A549 (cell line): ENCODE measurements around the gene SYS1. TPM values are rescaled to one million over a fixed set of nuclear protein-coding genes. Genes with fewer than 3 reads are reported as not detected.

Experiments used
- ATAC-seq, 2 experiments: fragments of 200-7000 bp in 1 of 2; fragments of >200 bp in 1 of 2; cut with Nextera tagmentation in 1 of 2; cut with Tn5 transposase in 1 of 2; 3 replicates each; pipeline versions ENCODE4 v1.8.0 to v1.9.1; 2018 to 2020; ENCODE audit warnings: mild to moderate bottlenecking in 1 of 2, moderate library complexity in 1 of 2
- CTCF ChIA-PET: fragments of 300-600 bp; sonication (Branson Sonifier 250); formaldehyde crosslinking; extraction: SDS; loops from one replicate; lab custom pipeline; 2021; ENCODE audit warnings: antibody characterized with exemption, inconsistent platforms; lab: Yijun Ruan, JAX
- POLR2A ChIA-PET: fragments of 350-600 bp; formaldehyde crosslinking; extraction: SDS; loops from one replicate; lab custom pipeline; 2021; ENCODE audit warnings: antibody characterized with exemption, inconsistent platforms; lab: Yijun Ruan, JAX
- DNase-seq, 2 experiments: peaks; one replicate each; pipeline versions ENCODE4 v3.0.0 to v3.0.0-alpha.2; 2011 to 2016; ENCODE audit warnings: low read depth in 1 of 2, low spot score in 1 of 2
- FAIRE-seq: peaks from 2 replicates; lab custom pipeline; 2011; peaks lifted over from hg19 to GRCh38; lab: Jason Lieb, UNC
- H3K27ac ChIP-seq, 2 experiments: fragments of >200 bp; sonication (Bioruptor Twin); formaldehyde crosslinking; 3 replicates each; pipeline ENCODE4 v1.5.1; 2016 to 2017
- H3K4me1 ChIP-seq: fragments of >200 bp; sonication (Bioruptor Twin); formaldehyde crosslinking; 3 replicates; pipeline ENCODE4 v1.6.1; 2016
- H3K4me2 ChIP-seq: fragments of >200 bp; sonication (Bioruptor Twin); formaldehyde crosslinking; 3 replicates; pipeline ENCODE4 v1.6.1; 2016
- H3K4me3 ChIP-seq: fragments of >200 bp; sonication (Bioruptor Twin); formaldehyde crosslinking; 3 replicates; pipeline ENCODE4 v1.5.1; 2016
- H3K9me3 ChIP-seq: fragments of >200 bp; sonication (Bioruptor Twin); formaldehyde crosslinking; 3 replicates; pipeline ENCODE4 v1.6.1; 2016
- ATOH8 ChIP-seq: fragments of 250-450 bp; sonication (Bioruptor Pico); IDR thresholded peaks from 2 replicates; pipeline ENCODE4 v1.5.0; 2020; ENCODE audit warnings: low read depth, mild to moderate bottlenecking, moderate library complexity
- BCL3 ChIP-seq: fragments of >200 bp; sonication (Bioruptor Twin); formaldehyde crosslinking; IDR thresholded peaks from 3 replicates; pipeline ENCODE4 v1.6.1; 2016
- BHLHE40 ChIP-seq: IDR thresholded peaks from 2 replicates; pipeline ENCODE4 v1.6.1; 2012; ENCODE audit warnings: low read depth, low read length, inconsistent platforms
- CBX2 ChIP-seq: fragments of 200-600 bp; sonication (generic); IDR thresholded peaks from 2 replicates; pipeline ENCODE4 v1.6.1; 2016; ENCODE audit warnings: low read depth, mild to moderate bottlenecking, borderline replicate concordance
- CBX8 ChIP-seq: fragments of 200-600 bp; sonication (generic); IDR thresholded peaks from 2 replicates; pipeline ENCODE4 v1.6.1; 2016
- CEBPB ChIP-seq, 2 experiments: fragments of >200 bp in 1 of 2; sonication (Bioruptor Twin) in 1 of 2; formaldehyde crosslinking in 1 of 2; IDR thresholded peaks; 2 replicates each; pipeline ENCODE4 v1.6.1; 2012 to 2016
- CHD4 ChIP-seq: fragments of 200-600 bp; sonication (generic); IDR thresholded peaks from 2 replicates; pipeline ENCODE4 v1.6.1; 2016; ENCODE audit warnings: antibody characterized with exemption, mild to moderate bottlenecking, borderline replicate concordance
- CTCF ChIP-seq: fragments of >200 bp; sonication (Bioruptor Twin); formaldehyde crosslinking; IDR thresholded peaks from 3 replicates; pipeline ENCODE4 v1.5.1; 2016
- E2F6 ChIP-seq: IDR thresholded peaks from 2 replicates; pipeline ENCODE4 v1.6.1; 2012; ENCODE audit warnings: low read depth, borderline replicate concordance
- EHF ChIP-seq: fragments of 250-450 bp; sonication (Bioruptor Pico); IDR thresholded peaks from 2 replicates; pipeline ENCODE4 v1.5.0; 2020; ENCODE audit warnings: mild to moderate bottlenecking
- EHMT2 ChIP-seq: fragments of 200-600 bp; sonication (generic); IDR thresholded peaks from 2 replicates; pipeline ENCODE4 v1.6.1; 2016; ENCODE audit warnings: antibody characterized with exemption, low read depth, mild to moderate bottlenecking, moderate library complexity
- ELK1 ChIP-seq: fragments of 150-350 bp; IDR thresholded peaks from 2 replicates; pipeline ENCODE4 v1.6.1; 2014; ENCODE audit warnings: low read depth, mild to moderate bottlenecking, low read length
- EP300 ChIP-seq, 2 experiments: fragments of >200 bp; sonication (Bioruptor Twin); formaldehyde crosslinking; IDR thresholded peaks; 2 replicates in 1 of 2; 3 replicates in 1 of 2; pipeline ENCODE4 v1.6.1; 2016 to 2017
- FOXS1 ChIP-seq: fragments of 250-450 bp; sonication (Bioruptor Pico); IDR thresholded peaks from 2 replicates; pipeline ENCODE4 v1.5.0; 2020; ENCODE audit warnings: mild to moderate bottlenecking, moderate library complexity
- HEYL ChIP-seq: fragments of 250-450 bp; sonication (Bioruptor Pico); IDR thresholded peaks from 2 replicates; pipeline ENCODE4 v1.8.0; 2021; ENCODE audit warnings: mild to moderate bottlenecking, moderate library complexity
- HOXB5 ChIP-seq: fragments of 250-450 bp; sonication (Bioruptor Pico); IDR thresholded peaks from 2 replicates; pipeline ENCODE4 v1.5.0; 2020; ENCODE audit warnings: mild to moderate bottlenecking, moderate library complexity
- KDM5A ChIP-seq: fragments of 200-600 bp; sonication (generic); IDR thresholded peaks from 2 replicates; pipeline ENCODE4 v1.6.1; 2016; ENCODE audit warnings: antibody characterized with exemption, mild to moderate bottlenecking
- MAFK ChIP-seq: fragments of 450-650 bp; IDR thresholded peaks from 2 replicates; pipeline ENCODE4 v1.6.1; 2014; ENCODE audit not compliant: partially characterized antibody
- MYC ChIP-seq: IDR thresholded peaks from 2 replicates; pipeline ENCODE4 v1.6.1; 2012; ENCODE audit warnings: mild to moderate bottlenecking, inconsistent platforms, low read length, improper control_type of control experiment, borderline replicate concordance
- RCOR1 ChIP-seq: fragments of 150-350 bp; IDR thresholded peaks from 2 replicates; pipeline ENCODE4 v1.6.1; 2014; ENCODE audit warnings: antibody characterized with exemption, low read length, low read depth
- RNF2 ChIP-seq: fragments of 200-600 bp; sonication (generic); IDR thresholded peaks from 2 replicates; pipeline ENCODE4 v1.6.1; 2016; ENCODE audit warnings: low read depth, mild to moderate bottlenecking, antibody characterized with exemption, moderate library complexity, borderline replicate concordance
- ZFP36 ChIP-seq: fragments of 450-650 bp; IDR thresholded peaks from 2 replicates; pipeline ENCODE4 v1.6.1; 2014; ENCODE audit warnings: borderline replicate concordance; ENCODE audit not compliant: partially characterized antibody
- ZSCAN20 ChIP-seq: fragments of 250-450 bp; sonication (Bioruptor Pico); IDR thresholded peaks from 2 replicates; pipeline ENCODE4 v1.8.0; 2022; ENCODE audit warnings: mild to moderate bottlenecking, moderate library complexity
- WGBS: methylation state at CpG from one replicate; pipeline ENCODE4 v1.1.6; 2017; ENCODE audit errors: missing lambda C conversion rate; 5-methylcytosine and 5-hydroxymethylcytosine counted together
- polyA plus RNA-seq, 4 experiments: library from polyadenylated mRNA; depleted of rRNA in 3 of 4; stranded (reverse); fragments of >200 nt; fragmentation: RNase III in 1 of 4; extraction: RNeasy Plus Mini Kit Qiagen cat#74134 plus additional on column Dnase treatment in 1 of 4; gene quantifications; 2 replicates in 3 of 4; 3 replicates in 1 of 4; pipeline ENCODE4 v1.2.3, GENCODE V29; 2011 to 2017

Gene SYS1
- polyA plus RNA-seq, 2 of the 4 experiments (the other 2 are of a cell fraction): 20.2 to 27.6 TPM

- Histone ChIP-seq H3K27ac (no peak overlapping the region), H3K4me2 (no peak overlapping the region)
These were observed 47.9 kb downstream of the SYS1 start for GRCh38 chr20:45410887-45411286.

GRCh38 chr20:45412653-45413052, 49.7 kb downstream of the SYS1 start:
- H3K4me1 ChIP-seq: peaks cover 13% of the 10 kb centered on the region
- H3K4me2 ChIP-seq: no peak overlapping the region
- ChIA-PET CTCF (interaction anchor here (0.8 to 4.0 kb wide), 7 partner anchors 24 to 358 kb away, joined by 3 to 24 read pairs (median 4); partner anchors contain the start of gene SYS1), POLR2A (interaction anchor here (1.0 kb wide), 1 partner anchor 24 kb away, joined by 3 read pairs; no protein-coding TSS in a partner anchor)
- H3K27ac ChIP-seq: no peak overlapping the region
- 57% methylated on average over 5 of the region's 5 CpGs for WGBS
- no peak overlapping the region for H3K4me3 ChIP-seq
- no peak for TF ChIP-seq ZSCAN20 (CRISPR knock-in tag)
- ATAC-seq: no peak
- no peak for DNase-seq
- H3K9me3 ChIP-seq: no peaks in the 10 kb centered on the region
- FAIRE-seq: no peak

More at GRCh38 chr20:45410887-45411286, 47.9 kb downstream of the SYS1 start:
- no peak for FAIRE-seq
- DNase-seq: no peak
- CTCF ChIA-PET: interaction anchor here (1.2 to 4.0 kb wide), 5 partner anchors 26 to 117 kb away, joined by 3 to 24 read pairs (median 4); no protein-coding TSS in a partner anchor
- Histone ChIP-seq H3K4me1 (peaks cover 4% of the 10 kb centered on the region; the same call in 2 of the 3 replicates), H3K4me3 (no peak overlapping the region), H3K9me3 (no peaks in the 10 kb centered on the region)
- no peak for ATAC-seq
- TF ChIP-seq MAFK (no peak), CHD4 (no peak), ATOH8 (no peak), HEYL (no peak), ZFP36 (no peak), ELK1 (no peak), CBX2 (no peak), CTCF (no peak), BCL3 (no peak), E2F6 (no peak), MYC (no peak), CEBPB (IDR thresholded peaks at IDR 0.05) (no peak), RCOR1 (no peak), CBX8 (no peak), EHMT2 (no peak)
- POLR2A ChIA-PET: no interaction called here
- 79% methylated on average over 8 of the region's 8 CpGs for WGBS

GRCh38 chr20:45413479-45413878, 50.5 kb downstream of the SYS1 start:
- TF ChIP-seq BHLHE40 (no peak), EP300 (IDR thresholded peaks at IDR 0.05) (no peak), CBX8 (no peak), KDM5A (no peak), RNF2 (no peak), FOXS1 (CRISPR knock-in tag) (no peak), MYC (no peak), HOXB5 (CRISPR knock-in tag) (no peak), EHF (CRISPR knock-in tag) (no peak)
- ChIA-PET POLR2A (interaction anchor here (1.0 kb wide), 1 partner anchor 23 kb away, joined by 3 read pairs; no protein-coding TSS in a partner anchor), CTCF (interaction anchor here (0.5 to 4.0 kb wide), 7 partner anchors 10 to 358 kb away, joined by 3 to 24 read pairs (median 3); partner anchors contain the start of gene SYS1)
- ATAC-seq (no peak), DNase-seq (no peak), FAIRE-seq (no peak)
- H3K4me2 ChIP-seq: no peak overlapping the region
- H3K9me3 ChIP-seq: no peaks in the 10 kb centered on the region
- H3K4me3 ChIP-seq: no peak overlapping the region
- H3K4me1 ChIP-seq: peaks cover 21% of the 10 kb centered on the region
- no peak overlapping the region for H3K27ac ChIP-seq
- 4% methylated on average over 3 of the region's 3 CpGs for WGBS
